ENCODE data around the gene GSG1L.

GSG1L gene

DNA sequence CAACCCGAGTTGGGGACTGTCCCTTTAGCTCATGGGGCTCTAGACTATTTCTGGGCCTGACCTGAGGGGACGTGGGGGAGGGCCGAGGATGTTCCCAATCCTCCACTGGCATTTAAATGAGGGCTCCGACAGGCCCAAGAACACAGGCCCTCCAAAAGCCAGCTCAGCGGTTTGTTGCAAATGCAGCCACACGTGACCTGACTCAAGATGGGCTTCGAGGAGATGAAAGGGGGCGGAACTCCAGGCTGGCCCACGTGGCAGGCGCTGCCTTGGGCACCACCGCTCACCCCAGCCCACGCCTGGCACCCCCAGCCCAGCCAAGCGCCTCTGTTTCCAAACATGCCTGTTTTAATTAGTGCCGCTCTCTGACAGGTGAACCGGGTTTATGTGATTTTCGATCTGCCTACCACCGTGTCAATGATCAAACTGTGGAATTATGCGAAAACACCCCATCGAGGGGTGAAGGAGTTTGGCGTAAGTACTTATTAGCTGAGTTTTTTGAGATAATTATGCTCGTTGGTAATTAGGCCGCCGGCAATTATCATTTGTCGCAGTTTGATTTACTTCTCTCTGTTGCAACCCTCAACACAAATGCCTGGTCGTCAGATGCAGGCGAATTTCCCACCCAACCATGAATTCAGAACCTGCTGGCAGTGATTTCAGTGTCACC, 286.8 kb downstream of the GSG1L start:
- TF ChIP-seq, protein P1, sequence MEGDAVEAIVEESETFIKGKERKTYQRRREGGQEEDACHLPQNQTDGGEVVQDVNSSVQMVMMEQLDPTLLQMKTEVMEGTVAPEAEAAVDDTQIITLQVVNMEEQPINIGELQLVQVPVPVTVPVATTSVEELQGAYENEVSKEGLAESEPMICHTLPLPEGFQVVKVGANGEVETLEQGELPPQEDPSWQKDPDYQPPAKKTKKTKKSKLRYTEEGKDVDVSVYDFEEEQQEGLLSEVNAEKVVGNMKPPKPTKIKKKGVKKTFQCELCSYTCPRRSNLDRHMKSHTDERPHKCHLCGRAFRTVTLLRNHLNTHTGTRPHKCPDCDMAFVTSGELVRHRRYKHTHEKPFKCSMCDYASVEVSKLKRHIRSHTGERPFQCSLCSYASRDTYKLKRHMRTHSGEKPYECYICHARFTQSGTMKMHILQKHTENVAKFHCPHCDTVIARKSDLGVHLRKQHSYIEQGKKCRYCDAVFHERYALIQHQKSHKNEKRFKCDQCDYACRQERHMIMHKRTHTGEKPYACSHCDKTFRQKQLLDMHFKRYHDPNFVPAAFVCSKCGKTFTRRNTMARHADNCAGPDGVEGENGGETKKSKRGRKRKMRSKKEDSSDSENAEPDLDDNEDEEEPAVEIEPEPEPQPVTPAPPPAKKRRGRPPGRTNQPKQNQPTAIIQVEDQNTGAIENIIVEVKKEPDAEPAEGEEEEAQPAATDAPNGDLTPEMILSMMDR (IDR thresholded peaks at IDR 0.05; ENCODE audit: low read depth, low read length), result no peak
- H3K4me3 ChIP-seq (replicated peaks in 1 of 2; ENCODE audit: low read depth in 2 of 2, low read length in 2 of 2), result no peak overlapping the region
- no peak for DNase-seq (ENCODE audit: low read depth in 2 of 2)

DNA sequence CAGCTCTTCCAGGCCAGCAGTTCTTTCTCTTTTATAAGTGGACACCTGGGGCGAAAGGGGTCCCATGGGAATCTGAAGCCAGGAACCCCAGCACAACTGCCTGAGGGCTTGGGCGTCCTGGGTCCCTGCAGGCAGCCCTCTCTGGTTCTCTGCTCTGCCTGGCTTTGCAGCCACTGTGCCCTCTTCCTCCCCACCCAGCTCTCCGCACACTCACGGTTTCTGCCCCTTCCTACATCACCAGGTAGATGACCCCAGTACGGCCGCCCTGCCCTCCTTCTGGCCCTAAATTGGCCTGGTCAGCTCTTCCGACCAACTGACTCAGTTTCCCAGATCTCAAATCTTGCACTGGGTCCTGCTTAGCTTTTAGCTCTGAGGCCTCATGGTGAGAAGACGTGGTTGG, 288.3 kb downstream of the GSG1L start:
- DNase-seq (ENCODE audit: low read depth in 2 of 2), result no peak
- TF ChIP-seq, protein P1 (IDR thresholded peaks at IDR 0.05; ENCODE audit: low read depth, low read length), result no peak

DNA sequence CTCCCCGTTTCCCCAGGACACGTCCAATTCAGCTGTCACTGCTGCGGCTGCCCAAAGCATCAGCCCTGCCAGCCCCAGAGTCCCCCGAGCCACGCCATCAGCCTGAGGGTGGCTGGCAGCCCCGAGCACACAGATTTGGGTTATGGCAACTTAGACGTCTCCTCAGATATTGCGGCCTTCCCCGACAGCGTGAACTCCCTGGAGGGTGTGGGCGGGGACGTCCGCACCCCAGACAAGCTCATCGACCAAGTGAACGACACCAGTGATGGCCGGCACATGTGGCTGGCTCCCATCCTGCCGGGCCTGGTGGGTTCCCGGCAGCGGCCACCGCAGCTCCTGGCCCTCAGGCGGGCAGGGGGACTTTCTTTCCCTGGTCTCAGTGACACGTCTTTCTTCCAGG, 288.7 kb downstream of the GSG1L start:
- TF ChIP-seq, protein P1 (IDR thresholded peaks at IDR 0.05; ENCODE audit: low read depth, low read length), result no peak
- DNase-seq (ENCODE audit: low read depth in 2 of 2), result no peak
- no peak overlapping the region for H3K4me3 ChIP-seq (replicated peaks in 1 of 2; ENCODE audit: low read depth in 2 of 2, low read length in 2 of 2)

More for the DNA sequence above, 288.3 kb downstream of the GSG1L start:
- H3K4me3 ChIP-seq (replicated peaks in 1 of 2; ENCODE audit: low read depth in 2 of 2, low read length in 2 of 2), result no peak overlapping the region

DNA sequence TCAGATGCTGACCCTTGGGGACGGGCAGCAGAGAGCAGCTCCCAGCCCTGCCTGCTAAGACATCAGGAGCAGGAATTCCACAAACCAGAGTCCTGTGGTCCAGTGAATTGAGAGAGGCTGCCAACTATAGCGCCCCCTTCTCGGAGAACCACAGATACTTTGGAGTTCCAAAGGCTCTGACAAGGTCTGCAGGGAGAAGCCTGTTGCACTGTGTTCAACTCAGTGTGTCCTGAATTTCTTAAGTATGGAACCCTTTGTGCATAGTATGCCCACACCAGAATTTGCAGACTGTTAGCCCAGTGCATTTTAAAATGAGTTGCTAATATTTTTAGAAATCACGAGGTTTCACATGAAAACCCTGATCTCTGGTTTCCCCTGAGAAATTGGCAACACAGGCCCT, 290.2 kb downstream of the GSG1L start:
- TF ChIP-seq, protein P1 (IDR thresholded peaks at IDR 0.05; ENCODE audit: low read depth, low read length), result no peak
- no peak for DNase-seq (ENCODE audit: low read depth in 2 of 2)
- no peak overlapping the region for H3K4me3 ChIP-seq (replicated peaks in 1 of 2; ENCODE audit: low read depth in 2 of 2, low read length in 2 of 2)

DNA sequence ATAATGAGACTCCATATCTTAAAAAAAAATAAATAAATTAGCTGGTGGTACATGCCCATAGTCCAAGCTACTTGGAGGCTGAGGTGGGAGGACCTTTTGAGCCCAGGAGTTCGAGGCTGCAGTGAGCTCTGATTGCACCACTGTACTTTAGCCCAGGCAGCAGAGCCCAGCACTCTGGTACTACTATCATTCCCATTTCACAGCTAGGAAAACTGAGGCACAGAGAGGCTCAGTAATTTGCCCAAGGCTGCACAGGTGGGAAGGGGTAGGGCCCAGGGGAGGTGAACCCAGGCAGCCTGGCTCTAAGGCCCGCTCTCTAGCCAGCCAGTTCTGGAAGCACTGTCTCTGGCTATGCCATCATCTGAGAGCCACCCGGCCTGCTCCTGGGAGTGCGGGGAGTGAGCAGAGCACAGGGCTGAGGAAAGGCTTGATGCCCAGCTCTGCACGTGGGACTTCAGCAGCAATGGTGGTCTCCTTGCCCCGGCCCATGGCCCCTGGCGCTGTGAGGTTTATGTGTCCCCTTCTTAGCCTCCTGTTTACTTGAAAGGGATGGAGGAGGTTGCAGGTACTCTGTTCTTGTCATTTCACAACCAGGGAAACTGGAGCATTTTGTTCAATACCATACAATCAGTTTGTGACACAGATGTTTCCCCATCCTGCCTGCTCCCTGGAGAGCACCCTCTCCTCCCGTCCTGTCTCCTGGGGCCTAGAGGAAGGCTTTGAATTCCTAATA, 291.3 kb downstream of the GSG1L start:
- TF ChIP-seq, protein P1 (IDR thresholded peaks at IDR 0.05; ENCODE audit: low read depth, low read length), result no peak
- DNase-seq (ENCODE audit: low read depth in 2 of 2), result no peak
- no peak overlapping the region for H3K4me3 ChIP-seq (replicated peaks in 1 of 2; ENCODE audit: low read depth in 2 of 2, low read length in 2 of 2)

DNA sequence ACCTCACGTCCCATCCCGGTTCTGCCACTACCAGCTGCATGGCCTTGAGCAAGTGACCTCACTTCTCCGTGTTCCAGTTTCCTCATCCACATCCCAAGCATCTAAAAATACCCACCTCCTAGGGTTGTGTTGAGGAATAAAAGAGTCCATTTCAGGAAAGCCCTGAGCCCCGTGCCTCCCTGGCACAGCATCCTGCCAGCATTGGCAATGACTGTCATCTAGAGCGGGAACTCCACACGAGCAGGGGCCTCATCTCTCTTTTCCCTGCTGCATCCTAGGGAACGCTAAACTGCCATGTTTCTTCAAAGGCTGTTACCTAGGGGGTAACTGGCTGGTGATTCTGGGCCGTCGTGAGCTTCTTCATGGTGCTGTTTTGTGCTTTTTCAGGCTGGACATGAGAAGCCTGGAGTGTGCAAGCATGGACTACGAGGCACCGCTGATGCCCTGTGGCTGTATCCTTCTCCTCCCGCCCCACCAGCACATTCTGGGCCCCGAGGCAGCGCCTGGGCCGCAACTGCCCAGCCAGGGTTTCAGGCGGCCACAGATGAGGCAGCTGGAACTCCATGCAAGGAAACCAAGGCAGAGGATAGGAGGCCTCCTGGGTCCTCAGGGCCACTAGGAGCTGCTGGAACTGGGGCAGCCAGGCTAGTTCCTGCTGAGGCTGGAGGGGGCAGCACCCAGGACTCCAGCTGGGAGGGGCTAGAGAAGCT, 292.2 kb downstream of the GSG1L start:
- H3K4me3 ChIP-seq (replicated peaks in 1 of 2; ENCODE audit: low read depth in 2 of 2, low read length in 2 of 2), result no peak overlapping the region
- no peak for DNase-seq (ENCODE audit: low read depth in 2 of 2)
- TF ChIP-seq, protein P1 (IDR thresholded peaks at IDR 0.05; ENCODE audit: low read depth, low read length), result no peak
